Natural killer cell (primary cell): ENCODE data around the gene GRAMD2B. TPM values are rescaled to one million over a fixed set of nuclear protein-coding genes. Genes with fewer than 3 reads are reported as not detected.

ENCODE experiments used
- ATAC-seq, 3 donors: fragments of 150-1000 bp in 2 of 3; fragments of 200-7000 bp in 1 of 3; cut with Tn5 transposase; 1 replicate in 1 of 3; 2 replicates in 2 of 3; pipeline ENCODE4 v1.10.0; 2021; ENCODE audit warnings: mild to moderate bottlenecking in 2 of 3, moderate library complexity in 2 of 3
- DNase-seq, 2 donors: peaks; one replicate each; pipeline versions ENCODE4 v3.0.0 to v3.0.0-alpha.2; 2013 to 2021; ENCODE audit warnings: mixed read lengths in 1 of 2
- H3K27ac ChIP-seq: one replicate; pipeline ENCODE4 v1.5.1; 2013; ENCODE audit warnings: mild to moderate bottlenecking, low read length
- H3K27me3 ChIP-seq: one replicate; pipeline ENCODE4 v1.6.1; 2013; ENCODE audit warnings: low read length; ENCODE audit not compliant: control insufficient read depth, insufficient read depth
- H3K36me3 ChIP-seq: one replicate; pipeline ENCODE4 v1.6.1; 2013; ENCODE audit warnings: low read length; ENCODE audit not compliant: control insufficient read depth, insufficient read depth
- H3K4me1 ChIP-seq: one replicate; pipeline ENCODE4 v1.6.1; 2013; ENCODE audit warnings: low read length; ENCODE audit not compliant: control insufficient read depth, insufficient read depth
- H3K4me3 ChIP-seq: one replicate; pipeline ENCODE4 v1.5.1; 2013; ENCODE audit warnings: low read length
- H3K9me3 ChIP-seq: one replicate; pipeline ENCODE4 v1.6.1; 2013; ENCODE audit warnings: low read length; ENCODE audit not compliant: control insufficient read depth, insufficient read depth
- H3K27ac Mint-ChIP-seq, 2 donors: one replicate each; pipeline ENCODE4 v1.8.0; 2022; ENCODE audit warnings: mild to moderate bottlenecking in 2 of 2, mixed read lengths in 2 of 2, moderate library complexity in 1 of 2
- H3K27me3 Mint-ChIP-seq, 2 donors: one replicate each; pipeline ENCODE4 v1.8.0; 2022; ENCODE audit warnings: low read depth in 2 of 2, mixed read lengths in 2 of 2
- H3K36me3 Mint-ChIP-seq: one replicate; pipeline ENCODE4 v1.8.0; 2022; ENCODE audit warnings: mixed read lengths
- H3K4me1 Mint-ChIP-seq, 2 donors: one replicate each; pipeline ENCODE4 v1.8.0; 2022; ENCODE audit warnings: mixed read lengths in 2 of 2
- H3K4me3 Mint-ChIP-seq: one replicate; pipeline ENCODE4 v1.8.0; 2022; ENCODE audit warnings: mild to moderate bottlenecking, moderate library complexity, mixed read lengths
- H3K9me3 Mint-ChIP-seq, 2 donors: one replicate each; pipeline ENCODE4 v1.8.0; 2022; ENCODE audit warnings: mixed read lengths in 2 of 2
- CTCF ChIP-seq: fragments of 200-600 bp; IDR thresholded peaks from one replicate; pipeline ENCODE4 v1.8.0; 2022; ENCODE audit warnings: antibody characterized with exemption
- WGBS: methylation state at CpG from one replicate; pipeline ENCODE4 v1.1.7; 2013; ENCODE audit warnings: missing lambda C conversion rate; ENCODE audit not compliant: insufficient coverage; 5-methylcytosine and 5-hydroxymethylcytosine counted together
- intact Hi-C: fragments of 100-400 bp; cut with micrococcal nuclease; formaldehyde crosslinking; loops from one replicate; pipeline ENCODE4 v1.14.2; 2022
- total RNA-seq, 4 donors: library from RNA; stranded (reverse); fragments of 120-200 nt in 1 of 4; gene quantifications; one replicate each; pipeline versions ENCODE4 v1.2.3 to v1.2.4, GENCODE V29; 2013 to 2022

GRAMD2B gene
- total RNA-seq, 3 donors from 2014 or later (not counting 1 experiment from before 2014, with no cell fraction given), result 9.2 to 15.4 (median 10.0) TPM

DNA sequence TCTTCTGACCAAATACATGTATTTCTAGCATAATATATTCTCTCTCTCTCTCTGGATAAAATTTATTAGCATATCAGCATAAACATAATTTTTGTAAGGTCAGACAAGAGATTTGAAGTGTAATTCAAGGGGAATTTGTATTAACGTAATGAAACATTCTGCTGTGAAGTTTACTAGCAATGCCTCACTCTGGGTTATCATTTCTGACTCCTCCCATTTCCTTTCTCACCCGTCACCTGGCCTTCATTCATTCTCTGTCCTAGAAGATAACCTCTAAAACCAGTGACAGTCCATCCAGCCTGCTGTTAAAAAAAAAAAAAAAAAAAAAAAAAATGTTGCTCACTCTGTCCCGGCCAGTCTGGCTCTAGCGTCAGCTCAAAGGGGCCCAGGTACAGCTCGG lies 27.1 kb downstream of the GRAMD2B start:
- H3K36me3 ChIP-seq, result no peaks in the 10 kb centered on the region
- WGBS, result 41% methylated on average over 4 of the region's 5 CpGs
- ATAC-seq, result peak; percentile 77 to 82 (median 80)
- peaks cover 18% of the 10 kb centered on the region for H3K4me1 ChIP-seq
- H3K4me1 Mint-ChIP-seq, result peaks cover 35 to 46% of the 10 kb centered on the region in 2 donors
- peak overlapping the region; percentile 97 for H3K4me3 Mint-ChIP-seq
- no peaks in the 10 kb centered on the region for H3K9me3 Mint-ChIP-seq
- H3K27ac Mint-ChIP-seq, result peak overlapping the region; percentile 100
- peak overlapping the region; percentile 24 for H3K4me3 ChIP-seq
- H3K27me3 Mint-ChIP-seq, result no peaks in the 10 kb centered on the region
- H3K27ac ChIP-seq, result peak overlapping the region; percentile 93
- intact Hi-C loops, result loop anchor here (1.0 to 2.0 kb wide), 2 partner anchors 27 to 150 kb away; partner anchors contain the start of genes GRAMD2B and PHAX
- no peak for TF ChIP-seq CTCF
- H3K9me3 ChIP-seq, result no peaks in the 10 kb centered on the region
- peak in 1 of 2 donors; percentile 73 for DNase-seq
- H3K36me3 Mint-ChIP-seq, result no peaks in the 10 kb centered on the region
- no peaks in the 10 kb centered on the region for H3K27me3 ChIP-seq

- no peak for DNase-seq
- H3K27ac Mint-ChIP-seq, result peak overlapping the region; percentile 100
Measured at GRCh38 chr5:126450907-126451306, 27.7 kb downstream of the GRAMD2B start.

GRCh38 chr5:126452477-126452876 lies 29.3 kb downstream of the GRAMD2B start:
- H3K27ac Mint-ChIP-seq, result peak overlapping the region; percentile 100
- H3K27ac ChIP-seq, result no peak overlapping the region
- intact Hi-C loops, result no loop called here
- no peak for ATAC-seq
- H3K9me3 Mint-ChIP-seq, result no peaks in the 10 kb centered on the region
- no peaks in the 10 kb centered on the region for H3K27me3 Mint-ChIP-seq
- H3K36me3 Mint-ChIP-seq, result no peaks in the 10 kb centered on the region
- no peaks in the 10 kb centered on the region for H3K27me3 ChIP-seq
- H3K4me1 ChIP-seq, result peaks cover 18% of the 10 kb centered on the region
- TF ChIP-seq CTCF, result no peak
- WGBS, result 91% methylated on average over 1 of the region's 1 CpG
- no peaks in the 10 kb centered on the region for H3K36me3 ChIP-seq
- no peak for DNase-seq
- no peak overlapping the region for H3K4me3 ChIP-seq
- no peaks in the 10 kb centered on the region for H3K9me3 ChIP-seq
- peak overlapping the region; percentile 14 for H3K4me3 Mint-ChIP-seq
- peaks cover 30 to 42% of the 10 kb centered on the region in 2 donors for H3K4me1 Mint-ChIP-seq

More at GRCh38 chr5:126450907-126451306, 27.7 kb downstream of the GRAMD2B start:
- intact Hi-C loops, result loop anchor here (1.0 to 2.0 kb wide), 2 partner anchors 28 to 150 kb away; partner anchors contain the start of genes GRAMD2B and PHAX
- Histone ChIP-seq H3K27ac (peak overlapping the region; percentile 93), H3K27me3 (no peaks in the 10 kb centered on the region), H3K36me3 (no peaks in the 10 kb centered on the region), H3K4me1 (peaks cover 18% of the 10 kb centered on the region), H3K4me3 (no peak overlapping the region), H3K9me3 (no peaks in the 10 kb centered on the region)
- H3K36me3 Mint-ChIP-seq, result no peaks in the 10 kb centered on the region
- peak overlapping the region; percentile 97 for H3K4me3 Mint-ChIP-seq
- 37% methylated on average over 3 of the region's 5 CpGs for WGBS
- peaks cover 30 to 42% of the 10 kb centered on the region in 2 donors for H3K4me1 Mint-ChIP-seq
- no peaks in the 10 kb centered on the region for H3K9me3 Mint-ChIP-seq
- H3K27me3 Mint-ChIP-seq, result no peaks in the 10 kb centered on the region
- ATAC-seq, result peak in 1 of 3 donors; percentile 1
- TF ChIP-seq CTCF, result no peak

DNA sequence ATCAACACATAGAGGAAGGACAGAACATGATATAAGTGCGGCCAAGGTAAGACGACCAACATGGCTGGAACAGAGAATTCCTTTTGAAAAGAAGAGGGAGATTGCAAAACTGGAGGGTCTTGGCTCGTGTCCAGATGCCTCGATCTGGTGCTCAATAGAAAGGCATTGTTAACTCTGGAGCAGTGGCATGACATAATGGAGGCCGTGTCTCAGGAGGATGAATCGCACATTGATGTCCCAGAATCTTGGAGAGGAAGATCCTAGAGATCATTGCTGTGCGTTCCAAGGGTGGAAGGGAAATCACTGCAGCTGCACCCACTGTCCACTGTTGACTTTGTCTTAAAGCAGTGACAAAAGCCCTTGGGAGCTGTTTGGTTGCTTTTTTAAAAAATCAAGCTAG lies 30.9 kb downstream of the GRAMD2B start:
- peaks cover 18% of the 10 kb centered on the region for H3K4me1 ChIP-seq
- H3K27ac ChIP-seq, result no peak overlapping the region
- Mint-ChIP-seq H3K4me1 (peaks cover 36 to 45% of the 10 kb centered on the region in 2 donors), H3K27ac (no peak overlapping the region), H3K4me3 (no peak overlapping the region), H3K27me3 (no peaks in the 10 kb centered on the region), H3K9me3 (no peaks in the 10 kb centered on the region), H3K36me3 (no peaks in the 10 kb centered on the region)
- ATAC-seq, result no peak
- no peak for TF ChIP-seq CTCF
- intact Hi-C loops, result no loop called here
- H3K4me3 ChIP-seq, result no peak overlapping the region
- H3K27me3 ChIP-seq, result no peaks in the 10 kb centered on the region
- no peaks in the 10 kb centered on the region for H3K9me3 ChIP-seq
- no peaks in the 10 kb centered on the region for H3K36me3 ChIP-seq
- WGBS, result 97% methylated on average over 7 of the region's 7 CpGs
- no peak for DNase-seq
